Esophagus (tissue), 2 donors: ENCODE measurements around the gene IFT122. TPM values are rescaled to one million over a fixed set of nuclear protein-coding genes. Genes with fewer than 3 reads are reported as not detected.

ENCODE experiments used
- H3K27ac ChIP-seq, 2 donors: one replicate each; pipeline ENCODE4 v1.5.1; 2013; ENCODE audit warnings: low read depth in 2 of 2, mild to moderate bottlenecking in 2 of 2, inconsistent platforms in 1 of 2, low read length in 1 of 2, moderate library complexity in 1 of 2
- H3K27me3 ChIP-seq, 2 donors: one replicate each; pipeline ENCODE4 v1.6.1; 2013; ENCODE audit warnings: low read length in 2 of 2, control low read depth in 1 of 2, mild to moderate bottlenecking in 1 of 2; ENCODE audit not compliant: insufficient read depth in 2 of 2, control insufficient read depth in 1 of 2
- H3K36me3 ChIP-seq, 2 donors: one replicate each; pipeline ENCODE4 v1.6.1; 2013; ENCODE audit warnings: low read length in 1 of 2; ENCODE audit not compliant: control insufficient read depth in 2 of 2, insufficient read depth in 2 of 2
- H3K4me1 ChIP-seq, 2 donors: one replicate each; pipeline ENCODE4 v1.6.1; 2013; ENCODE audit warnings: low read length in 1 of 2; ENCODE audit not compliant: control insufficient read depth in 2 of 2, insufficient read depth in 2 of 2
- H3K4me3 ChIP-seq, 2 donors: one replicate each; pipeline ENCODE4 v1.5.1; 2013; ENCODE audit warnings: low read length in 2 of 2, mild to moderate bottlenecking in 2 of 2, low read depth in 1 of 2, moderate library complexity in 1 of 2
- H3K9me3 ChIP-seq, 2 donors: one replicate each; pipeline ENCODE4 v1.6.1; 2013; ENCODE audit warnings: mild to moderate bottlenecking in 2 of 2, low read depth in 1 of 2, low read length in 1 of 2, moderate library complexity in 1 of 2; ENCODE audit not compliant: control insufficient read depth in 2 of 2, insufficient read depth in 1 of 2
- WGBS, 2 donors: extraction: QIAGEN DNeasy Blood & Tissue Kit; methylation state at CpG; one replicate each; pipeline ENCODE4 v1.1.7; 2013; 5-methylcytosine and 5-hydroxymethylcytosine counted together
- polyA plus RNA-seq, 2 donors: library from polyadenylated mRNA; stranded (reverse); fragments of 200-250 nt; gene quantifications; one replicate each; pipeline ENCODE4 v1.2.3, GENCODE V29; 2013
- donor health status: healthy with polysubstance abuse.
- donor health status: Bipolar disorder and iron deficiency.

The IFT122 gene
- polyA plus RNA-seq, 2 donors = 5.5 to 6.2 TPM

- 65 to 73% methylated on average over 18 of the region's 18 CpGs for WGBS, 2 donors
- Histone ChIP-seq H3K27ac (no peak overlapping the region), H3K36me3 (peaks cover 0 to 25% of the 10 kb centered on the region in 2 donors)
Observed at GRCh38 chr3:129567176-129567705, 127.2 kb downstream of the IFT122 start.

GRCh38 chr3:129567939-129568338 is 127.9 kb downstream of the IFT122 start:
- H3K27ac ChIP-seq = no peak overlapping the region
- H3K36me3 ChIP-seq = peaks cover 0 to 21% of the 10 kb centered on the region in 2 donors
- 57 to 68% methylated on average over 6 of the region's 6 CpGs for WGBS, 2 donors

More at GRCh38 chr3:129567176-129567705, 127.2 kb downstream of the IFT122 start:
- Histone ChIP-seq H3K9me3 (no peaks in the 10 kb centered on the region), H3K4me1 (peaks cover 0 to 5% of the 10 kb centered on the region in 2 donors), H3K27me3 (no peaks in the 10 kb centered on the region), H3K4me3 (no peak overlapping the region)

DNA sequence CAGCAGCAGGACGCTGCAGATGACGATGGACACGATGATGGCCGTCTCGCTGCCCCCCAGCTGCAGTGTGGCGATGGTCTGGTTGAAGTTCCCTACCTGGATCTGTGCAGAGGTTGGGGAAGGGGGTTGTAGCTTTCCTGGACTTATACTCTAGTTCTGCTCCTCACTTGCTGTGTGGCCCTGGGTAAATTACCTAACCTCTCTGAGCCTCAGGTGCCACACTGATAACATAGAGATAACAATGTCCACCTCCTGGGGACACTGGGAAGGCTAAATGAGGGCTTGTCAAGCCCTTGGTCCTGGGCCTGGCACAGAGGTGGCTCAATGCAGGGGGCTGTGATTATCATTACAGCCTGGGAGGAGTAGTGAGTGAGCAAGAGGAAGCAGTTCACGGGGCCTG is 129.8 kb downstream of the IFT122 start:
- WGBS, 2 donors = 94 to 96% methylated on average over 7 of the region's 7 CpGs
- H3K36me3 ChIP-seq = peaks cover 0 to 15% of the 10 kb centered on the region in 2 donors

More at GRCh38 chr3:129567939-129568338, 127.9 kb downstream of the IFT122 start:
- H3K9me3 ChIP-seq = no peaks in the 10 kb centered on the region
- H3K27me3 ChIP-seq = no peaks in the 10 kb centered on the region
- H3K4me1 ChIP-seq = peaks cover 0 to 8% of the 10 kb centered on the region in 2 donors
- no peak overlapping the region for H3K4me3 ChIP-seq

More for the DNA sequence above, 129.8 kb downstream of the IFT122 start:
- Histone ChIP-seq H3K27me3 (no peaks in the 10 kb centered on the region), H3K9me3 (no peaks in the 10 kb centered on the region), H3K27ac (no peak overlapping the region), H3K4me3 (no peak overlapping the region), H3K4me1 (peaks cover 0 to 8% of the 10 kb centered on the region in 2 donors)

Other genes starting within 250 kb of the IFT122 start
- gene COPG1, start 190.6 kb upstream of the IFT122 start, polyA plus RNA-seq = 10 to 100 TPM; 75.6 TPM
- gene HMCES, start 161.4 kb upstream of the IFT122 start, polyA plus RNA-seq = 10 to 100 TPM; 26.3 to 31.3 TPM
- under 1 TPM; 0.02 to 0.08 TPM for gene EFCAB12, start 11.6 kb upstream of the IFT122 start, polyA plus RNA-seq
- gene MBD4, start 276 bp upstream of the IFT122 start, polyA plus RNA-seq = 10 to 100 TPM in 1 of 2 donors, 1 to 10 TPM in 1; 6.2 to 13.4 TPM
- not detected for gene RHO, start 88.4 kb downstream of the IFT122 start, polyA plus RNA-seq
- not detected for gene H1-8, start 103.0 kb downstream of the IFT122 start, polyA plus RNA-seq
- gene PLXND1, start 166.5 kb downstream of the IFT122 start, polyA plus RNA-seq = 10 to 100 TPM; 15.8 to 18.7 TPM